ENCODE results near the gene ZDHHC11B.
"Not testable (repeated sequence)": the region's sequence is repeated elsewhere in the genome, so short reads cannot be mapped to it uniquely, and the experiment has no call there.

Gene ZDHHC11B

GRCh38 chr5:751496-751895 is 33.0 kb downstream of the ZDHHC11B start:
- Histone ChIP-seq H3K27me3 (replicated peaks; ENCODE audit: control insufficient read depth, insufficient read depth, low read length) (no peaks in the 10 kb centered on the region), H3K36me3 (ENCODE audit: control insufficient read depth, insufficient read depth, low read length) (no peaks in the 10 kb centered on the region), H3K4me3 (replicated peaks; ENCODE audit: low read depth, low read length) (no peak overlapping the region)
- no peak for DNase-seq (ENCODE audit: extremely low read depth, insufficient read length)
- TF ChIP-seq CTCF (IDR thresholded peaks at IDR 0.05; ENCODE audit: insufficient read depth, low read length, poor library complexity, severe bottlenecking) = no peak

GRCh38 chr5:750226-750625 is 34.3 kb downstream of the ZDHHC11B start:
- not testable (repeated sequence) for DNase-seq (ENCODE audit: extremely low read depth, insufficient read length)

GRCh38 chr5:749101-749670 is 35.3 kb downstream of the ZDHHC11B start:
- no peaks in the 10 kb centered on the region for H3K27me3 ChIP-seq (replicated peaks; ENCODE audit: control insufficient read depth, insufficient read depth, low read length)
- TF ChIP-seq CTCF (IDR thresholded peaks at IDR 0.05; ENCODE audit: insufficient read depth, low read length, poor library complexity, severe bottlenecking) = no peak
- H3K4me3 ChIP-seq (replicated peaks; ENCODE audit: low read depth, low read length) = no peak overlapping the region
- DNase-seq (ENCODE audit: extremely low read depth, insufficient read length) = no peak
- no peaks in the 10 kb centered on the region for H3K36me3 ChIP-seq (ENCODE audit: control insufficient read depth, insufficient read depth, low read length)

More at GRCh38 chr5:750226-750625, 34.3 kb downstream of the ZDHHC11B start:
- not testable (repeated sequence) for H3K4me3 ChIP-seq (replicated peaks; ENCODE audit: low read depth, low read length); H3K36me3 ChIP-seq (ENCODE audit: control insufficient read depth, insufficient read depth, low read length); H3K27me3 ChIP-seq (replicated peaks; ENCODE audit: control insufficient read depth, insufficient read depth, low read length)

GRCh38 chr5:748011-748980 is 36.2 kb downstream of the ZDHHC11B start:
- DNase-seq (ENCODE audit: extremely low read depth, insufficient read length); H3K27me3 ChIP-seq (replicated peaks; ENCODE audit: control insufficient read depth, insufficient read depth, low read length); H3K4me3 ChIP-seq (replicated peaks; ENCODE audit: low read depth, low read length); H3K36me3 ChIP-seq (ENCODE audit: control insufficient read depth, insufficient read depth, low read length): not testable (repeated sequence)

GRCh38 chr5:747303-747844 is 37.2 kb downstream of the ZDHHC11B start:
- DNase-seq (ENCODE audit: extremely low read depth, insufficient read length); H3K36me3 ChIP-seq (ENCODE audit: control insufficient read depth, insufficient read depth, low read length); H3K27me3 ChIP-seq (replicated peaks; ENCODE audit: control insufficient read depth, insufficient read depth, low read length); H3K4me3 ChIP-seq (replicated peaks; ENCODE audit: low read depth, low read length): not testable (repeated sequence)

- H3K36me3 ChIP-seq (ENCODE audit: control insufficient read depth, insufficient read depth, low read length) = no peaks in the 10 kb centered on the region
- no peak for DNase-seq (ENCODE audit: extremely low read depth, insufficient read length)
- H3K27me3 ChIP-seq (replicated peaks; ENCODE audit: control insufficient read depth, insufficient read depth, low read length) = no peaks in the 10 kb centered on the region
- H3K4me3 ChIP-seq (replicated peaks; ENCODE audit: low read depth, low read length) = no peak overlapping the region
- no peak for TF ChIP-seq CTCF (IDR thresholded peaks at IDR 0.05; ENCODE audit: insufficient read depth, low read length, poor library complexity, severe bottlenecking)
Measured at GRCh38 chr5:746258-746761, 38.2 kb downstream of the ZDHHC11B start.

- H3K36me3 ChIP-seq (ENCODE audit: control insufficient read depth, insufficient read depth, low read length); H3K4me3 ChIP-seq (replicated peaks; ENCODE audit: low read depth, low read length); DNase-seq (ENCODE audit: extremely low read depth, insufficient read length); H3K27me3 ChIP-seq (replicated peaks; ENCODE audit: control insufficient read depth, insufficient read depth, low read length): not testable (repeated sequence)
Measured at GRCh38 chr5:745272-746142, 39.0 kb downstream of the ZDHHC11B start.

GRCh38 chr5:743696-744404 is 40.7 kb downstream of the ZDHHC11B start:
- not testable (repeated sequence) for H3K27me3 ChIP-seq (replicated peaks; ENCODE audit: control insufficient read depth, insufficient read depth, low read length); DNase-seq (ENCODE audit: extremely low read depth, insufficient read length); H3K4me3 ChIP-seq (replicated peaks; ENCODE audit: low read depth, low read length); H3K36me3 ChIP-seq (ENCODE audit: control insufficient read depth, insufficient read depth, low read length)

GRCh38 chr5:742276-742675 is 42.3 kb downstream of the ZDHHC11B start:
- H3K36me3 ChIP-seq (ENCODE audit: control insufficient read depth, insufficient read depth, low read length); DNase-seq (ENCODE audit: extremely low read depth, insufficient read length); H3K27me3 ChIP-seq (replicated peaks; ENCODE audit: control insufficient read depth, insufficient read depth, low read length); H3K4me3 ChIP-seq (replicated peaks; ENCODE audit: low read depth, low read length): not testable (repeated sequence)
